ENCODE data around the gene ALDH1A2. TPM values are rescaled to one million over a fixed set of nuclear protein-coding genes. Genes with fewer than 3 reads are reported as not detected.

Gene ALDH1A2
- total RNA-seq, 1 donor from 2014 or later, result 30.8 TPM

- Histone ChIP-seq H3F3A (ENCODE audit: low read depth) (no peaks in the 10 kb centered on the region), H3K36me3 (no peaks in the 10 kb centered on the region), H3K4me3 (no peak overlapping the region), H3K27me3 (no peaks in the 10 kb centered on the region), H3K27ac (no peak overlapping the region), H2AFZ (replicated peaks) (no peak overlapping the region), H3K4me1 (no peaks in the 10 kb centered on the region), H3K9me3 (ENCODE audit: low read depth) (peaks cover 3% of the 10 kb centered on the region), H3K9ac (no peak overlapping the region), H4K20me1 (ENCODE audit: low read depth) (no peaks in the 10 kb centered on the region), H3K4me2 (no peak overlapping the region), H3K79me2 (ENCODE audit: low read depth) (no peaks in the 10 kb centered on the region)
- TF ChIP-seq EZH2phosphoT487 (IDR thresholded peaks at IDR 0.05) (no peak), EZH2 (IDR thresholded peaks at IDR 0.05) (no peak)
- TF ChIP-seq, protein P1, sequence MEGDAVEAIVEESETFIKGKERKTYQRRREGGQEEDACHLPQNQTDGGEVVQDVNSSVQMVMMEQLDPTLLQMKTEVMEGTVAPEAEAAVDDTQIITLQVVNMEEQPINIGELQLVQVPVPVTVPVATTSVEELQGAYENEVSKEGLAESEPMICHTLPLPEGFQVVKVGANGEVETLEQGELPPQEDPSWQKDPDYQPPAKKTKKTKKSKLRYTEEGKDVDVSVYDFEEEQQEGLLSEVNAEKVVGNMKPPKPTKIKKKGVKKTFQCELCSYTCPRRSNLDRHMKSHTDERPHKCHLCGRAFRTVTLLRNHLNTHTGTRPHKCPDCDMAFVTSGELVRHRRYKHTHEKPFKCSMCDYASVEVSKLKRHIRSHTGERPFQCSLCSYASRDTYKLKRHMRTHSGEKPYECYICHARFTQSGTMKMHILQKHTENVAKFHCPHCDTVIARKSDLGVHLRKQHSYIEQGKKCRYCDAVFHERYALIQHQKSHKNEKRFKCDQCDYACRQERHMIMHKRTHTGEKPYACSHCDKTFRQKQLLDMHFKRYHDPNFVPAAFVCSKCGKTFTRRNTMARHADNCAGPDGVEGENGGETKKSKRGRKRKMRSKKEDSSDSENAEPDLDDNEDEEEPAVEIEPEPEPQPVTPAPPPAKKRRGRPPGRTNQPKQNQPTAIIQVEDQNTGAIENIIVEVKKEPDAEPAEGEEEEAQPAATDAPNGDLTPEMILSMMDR (IDR thresholded peaks at IDR 0.05), result no peak
- Mint-ChIP-seq H3K36me3 (no peaks in the 10 kb centered on the region), H3K9me3 (no peaks in the 10 kb centered on the region), H3K4me3 (no peak overlapping the region), H3K4me1 (peaks cover under 1% of the 10 kb centered on the region), H3K27ac (no peak overlapping the region), H3K27me3 (ENCODE audit: insufficient read depth, low read depth) (peaks cover 2% of the 10 kb centered on the region)
- no peak for DNase-seq (ENCODE audit: low spot score)
Observed at GRCh38 chr15:57910672-57911071, 154.8 kb downstream of the ALDH1A2 start.

DNA sequence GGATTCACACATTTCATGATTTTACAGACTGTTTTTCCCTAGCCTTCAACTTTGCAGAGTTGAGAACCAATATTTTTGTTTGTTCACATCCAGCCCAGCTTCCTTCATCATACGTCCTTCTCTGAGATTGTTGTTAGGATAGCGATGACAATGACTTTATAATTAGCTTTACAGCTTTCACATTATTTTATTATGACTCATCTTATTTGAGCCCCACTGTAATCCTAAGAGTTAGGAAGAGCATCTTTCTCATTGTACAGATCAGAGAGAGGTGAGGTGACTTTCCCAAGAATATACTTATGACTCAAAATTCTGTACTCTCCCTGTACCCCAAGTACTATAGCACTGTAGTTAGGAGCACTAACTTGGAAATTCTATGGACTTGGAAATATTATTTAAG is 156.1 kb downstream of the ALDH1A2 start:
- H3K79me2 ChIP-seq (ENCODE audit: low read depth), result no peaks in the 10 kb centered on the region
- H3K27me3 ChIP-seq, result no peaks in the 10 kb centered on the region
- H3K27me3 Mint-ChIP-seq (ENCODE audit: insufficient read depth, low read depth), result peaks cover 2% of the 10 kb centered on the region
- no peaks in the 10 kb centered on the region for H3K4me1 Mint-ChIP-seq
- H3K9me3 ChIP-seq (ENCODE audit: low read depth), result peaks cover 3% of the 10 kb centered on the region
- no peaks in the 10 kb centered on the region for H3K4me1 ChIP-seq
- no peak overlapping the region for H3K4me3 Mint-ChIP-seq
- no peak overlapping the region for H3K4me3 ChIP-seq
- TF ChIP-seq EZH2phosphoT487 (IDR thresholded peaks at IDR 0.05), result no peak
- TF ChIP-seq, protein P1 (IDR thresholded peaks at IDR 0.05), result no peak
- TF ChIP-seq EZH2 (IDR thresholded peaks at IDR 0.05), result no peak
- no peaks in the 10 kb centered on the region for H3K9me3 Mint-ChIP-seq
- no peaks in the 10 kb centered on the region for H3K36me3 Mint-ChIP-seq
- no peak overlapping the region for H3K27ac Mint-ChIP-seq
- no peak for DNase-seq (ENCODE audit: low spot score)
- H3K27ac ChIP-seq, result no peak overlapping the region
- H3K4me2 ChIP-seq, result no peak overlapping the region
- H2AFZ ChIP-seq (replicated peaks), result no peak overlapping the region
- no peaks in the 10 kb centered on the region for H4K20me1 ChIP-seq (ENCODE audit: low read depth)
- no peaks in the 10 kb centered on the region for H3K36me3 ChIP-seq
- H3F3A ChIP-seq (ENCODE audit: low read depth), result no peaks in the 10 kb centered on the region
- no peak overlapping the region for H3K9ac ChIP-seq

- no peak overlapping the region for H3K4me3 ChIP-seq
- no peak overlapping the region for H3K9ac ChIP-seq
- no peaks in the 10 kb centered on the region for H3K79me2 ChIP-seq (ENCODE audit: low read depth)
- no peaks in the 10 kb centered on the region for H3K9me3 Mint-ChIP-seq
- H3F3A ChIP-seq (ENCODE audit: low read depth), result no peaks in the 10 kb centered on the region
- peaks cover 7% of the 10 kb centered on the region for H3K27me3 Mint-ChIP-seq (ENCODE audit: insufficient read depth, low read depth)
- no peaks in the 10 kb centered on the region for H3K9me3 ChIP-seq (ENCODE audit: low read depth)
- TF ChIP-seq, protein P1 (IDR thresholded peaks at IDR 0.05), result no peak
- TF ChIP-seq EZH2 (IDR thresholded peaks at IDR 0.05), result no peak
- no peak for TF ChIP-seq EZH2phosphoT487 (IDR thresholded peaks at IDR 0.05)
- no peak for DNase-seq (ENCODE audit: low spot score)
- no peak overlapping the region for H2AFZ ChIP-seq (replicated peaks)
- no peaks in the 10 kb centered on the region for H3K36me3 ChIP-seq
- no peaks in the 10 kb centered on the region for H3K4me1 Mint-ChIP-seq
- H4K20me1 ChIP-seq (ENCODE audit: low read depth), result no peaks in the 10 kb centered on the region
- no peak overlapping the region for H3K4me2 ChIP-seq
- no peaks in the 10 kb centered on the region for H3K36me3 Mint-ChIP-seq
- no peak overlapping the region for H3K27ac ChIP-seq
- no peaks in the 10 kb centered on the region for H3K4me1 ChIP-seq
- no peak overlapping the region for H3K4me3 Mint-ChIP-seq
- no peak overlapping the region for H3K27ac Mint-ChIP-seq
- no peaks in the 10 kb centered on the region for H3K27me3 ChIP-seq
Observed at GRCh38 chr15:57903626-57904025, 161.9 kb downstream of the ALDH1A2 start.

Other genes with a start within 250 kb of the ALDH1A2 start
- gene AQP9, start 72.7 kb upstream of the ALDH1A2 start, total RNA-seq (ENCODE audit: low replicate concordance), result not detected in 2 replicates